ENCODE measurements around the gene PDCD7. TPM values are rescaled to one million over a fixed set of nuclear protein-coding genes. Genes with fewer than 3 reads are reported as not detected.
A peak's percentile ranks its signal among the peaks of the same experiment; 100 is the strongest.

PDCD7 gene
- total and polyA plus RNA-seq, 2 of the 13 experiments (the other 11 are each of a cell fraction or from before 2014, with no cell fraction given): 10.1 to 14.7 TPM

- TF ChIP-seq, protein P1, sequence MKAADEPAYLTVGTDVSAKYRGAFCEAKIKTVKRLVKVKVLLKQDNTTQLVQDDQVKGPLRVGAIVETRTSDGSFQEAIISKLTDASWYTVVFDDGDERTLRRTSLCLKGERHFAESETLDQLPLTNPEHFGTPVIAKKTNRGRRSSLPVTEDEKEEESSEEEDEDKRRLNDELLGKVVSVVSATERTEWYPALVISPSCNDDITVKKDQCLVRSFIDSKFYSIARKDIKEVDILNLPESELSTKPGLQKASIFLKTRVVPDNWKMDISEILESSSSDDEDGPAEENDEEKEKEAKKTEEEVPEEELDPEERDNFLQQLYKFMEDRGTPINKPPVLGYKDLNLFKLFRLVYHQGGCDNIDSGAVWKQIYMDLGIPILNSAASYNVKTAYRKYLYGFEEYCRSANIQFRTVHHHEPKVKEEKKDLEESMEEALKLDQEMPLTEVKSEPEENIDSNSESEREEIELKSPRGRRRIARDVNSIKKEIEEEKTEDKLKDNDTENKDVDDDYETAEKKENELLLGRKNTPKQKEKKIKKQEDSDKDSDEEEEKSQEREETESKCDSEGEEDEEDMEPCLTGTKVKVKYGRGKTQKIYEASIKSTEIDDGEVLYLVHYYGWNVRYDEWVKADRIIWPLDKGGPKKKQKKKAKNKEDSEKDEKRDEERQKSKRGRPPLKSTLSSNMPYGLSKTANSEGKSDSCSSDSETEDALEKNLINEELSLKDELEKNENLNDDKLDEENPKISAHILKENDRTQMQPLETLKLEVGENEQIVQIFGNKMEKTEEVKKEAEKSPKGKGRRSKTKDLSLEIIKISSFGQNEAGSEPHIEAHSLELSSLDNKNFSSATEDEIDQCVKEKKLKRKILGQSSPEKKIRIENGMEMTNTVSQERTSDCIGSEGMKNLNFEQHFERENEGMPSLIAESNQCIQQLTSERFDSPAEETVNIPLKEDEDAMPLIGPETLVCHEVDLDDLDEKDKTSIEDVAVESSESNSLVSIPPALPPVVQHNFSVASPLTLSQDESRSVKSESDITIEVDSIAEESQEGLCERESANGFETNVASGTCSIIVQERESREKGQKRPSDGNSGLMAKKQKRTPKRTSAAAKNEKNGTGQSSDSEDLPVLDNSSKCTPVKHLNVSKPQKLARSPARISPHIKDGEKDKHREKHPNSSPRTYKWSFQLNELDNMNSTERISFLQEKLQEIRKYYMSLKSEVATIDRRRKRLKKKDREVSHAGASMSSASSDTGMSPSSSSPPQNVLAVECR (CRISPR knock-in tag; IDR thresholded peaks at IDR 0.05; ENCODE audit: borderline replicate concordance): 0 out of 2 replicates have a peak, but pooled peaks have one; percentile 15
- TF ChIP-seq ZFP82 (CRISPR knock-in tag; IDR thresholded peaks at IDR 0.05; ENCODE audit: borderline replicate concordance): no peak
- peak; percentile 44; the same call in 1 of the 2 replicates for TF ChIP-seq BORCS8-MEF2B (CRISPR knock-in tag; IDR thresholded peaks at IDR 0.05)
- no peak for TF ChIP-seq FOXJ3 (CRISPR knock-in tag; IDR thresholded peaks at IDR 0.05; ENCODE audit: borderline replicate concordance)
- TF ChIP-seq REL (CRISPR knock-in tag; conservative IDR thresholded peaks at IDR 0.05): no peak
- TF ChIP-seq HNRNPL (IDR thresholded peaks at IDR 0.05; ENCODE audit: low read depth, low read length): peak; percentile 72; the same call in 1 of the 2 replicates
- TF ChIP-seq ZFY (CRISPR knock-in tag; IDR thresholded peaks at IDR 0.05): peak; percentile 19; the same call in 1 of the 2 replicates
- TF ChIP-seq ZBED4 (CRISPR knock-in tag; IDR thresholded peaks at IDR 0.05; ENCODE audit: borderline replicate concordance): no peak
- TF ChIP-seq MLX (CRISPR knock-in tag; IDR thresholded peaks at IDR 0.05): no peak
- no peak for TF ChIP-seq ZKSCAN8 (CRISPR knock-in tag; IDR thresholded peaks at IDR 0.05; ENCODE audit: borderline replicate concordance)
- TF ChIP-seq SRF (IDR thresholded peaks at IDR 0.05; ENCODE audit: low read depth, low read length): peak; percentile 52; the same call in 1 of the 2 replicates
- TF ChIP-seq GABPB1 (CRISPR knock-in tag; IDR thresholded peaks at IDR 0.05): peak; percentile 15; the same call in 1 of the 2 replicates
- TF ChIP-seq ZBTB3 (CRISPR knock-in tag; IDR thresholded peaks at IDR 0.05; ENCODE audit: borderline replicate concordance, low read depth): no peak
- 0 out of 2 replicates have a peak, but pooled peaks have one; percentile 5 for TF ChIP-seq ZNF263 (CRISPR knock-in tag; IDR thresholded peaks at IDR 0.05)
- TF ChIP-seq SKI (IDR thresholded peaks at IDR 0.05; ENCODE audit: partially characterized antibody): no peak
- no peak for TF ChIP-seq HIVEP1 (CRISPR knock-in tag; IDR thresholded peaks at IDR 0.05)
- peak; percentile 61 for TF ChIP-seq ZFX (CRISPR knock-in tag; IDR thresholded peaks at IDR 0.05; ENCODE audit: low read depth)
- no peak for TF ChIP-seq SNAPC2 (CRISPR knock-in tag; IDR thresholded peaks at IDR 0.05)
- TF ChIP-seq STAT5B (CRISPR knock-in tag; IDR thresholded peaks at IDR 0.05): no peak
- TF ChIP-seq, protein P2, sequence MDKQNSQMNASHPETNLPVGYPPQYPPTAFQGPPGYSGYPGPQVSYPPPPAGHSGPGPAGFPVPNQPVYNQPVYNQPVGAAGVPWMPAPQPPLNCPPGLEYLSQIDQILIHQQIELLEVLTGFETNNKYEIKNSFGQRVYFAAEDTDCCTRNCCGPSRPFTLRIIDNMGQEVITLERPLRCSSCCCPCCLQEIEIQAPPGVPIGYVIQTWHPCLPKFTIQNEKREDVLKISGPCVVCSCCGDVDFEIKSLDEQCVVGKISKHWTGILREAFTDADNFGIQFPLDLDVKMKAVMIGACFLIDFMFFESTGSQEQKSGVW (CRISPR knock-in tag; IDR thresholded peaks at IDR 0.05; ENCODE audit: borderline replicate concordance): no peak
Measured at GRCh38 chr15:65087873-65088642, 45.5 kb downstream of the PDCD7 start (continued).

Measured in HepG2 (cell line).